HCT116 (cell line): ENCODE results near the gene TLK2. TPM values are rescaled to one million over a fixed set of nuclear protein-coding genes. Genes with fewer than 3 reads are reported as not detected.

Experiments
- ATAC-seq: fragments of 200-7000 bp; cut with Tn5 transposase; 2 replicates; pipeline ENCODE4 v1.9.1; 2020; ENCODE audit warnings: mild to moderate bottlenecking, moderate library complexity
- BruUV-seq: library from RNA; stranded (reverse); fragments of 400-500 nt; replicated peaks from 2 replicates; lab custom pipeline; 2021; lab: Mats Ljungman, UMichigan
- CTCF ChIA-PET: fragments of 300-600 bp; sonication (Branson Sonifier 250); formaldehyde crosslinking; loops from one replicate; lab custom pipeline; 2021; ENCODE audit warnings: antibody characterized with exemption; lab: Charles Lee
- POLR2A ChIA-PET: fragments of 300-600, 350-600 bp; sonication (Branson Sonifier 250); formaldehyde crosslinking; loops from one replicate; lab custom pipeline; 2021; ENCODE audit warnings: antibody characterized with exemption; lab: Charles Lee
- RAD21 ChIA-PET, 2 experiments: fragments of 300-600 bp; sonication (Branson Sonifier 250); formaldehyde crosslinking; loops; one replicate each; lab custom pipeline; 2023; ENCODE audit warnings: low total read pairs in 2 of 2; ENCODE audit not compliant: uncharacterized antibody in 2 of 2, unreplicated experiment in 2 of 2, low non-redundant PET in 1 of 2; lab: Charles Lee
- DNase-seq: peaks from one replicate; pipeline ENCODE4 v3.0.0-alpha.2; 2010; ENCODE audit warnings: low read depth, low spot score
- H2AFZ ChIP-seq: fragments of 200-600 bp; shearing (Covaris generic), sonication (generic); 2 replicates; pipeline ENCODE4 v1.6.1; 2017; ENCODE audit warnings: low read depth, mixed run types, mixed read lengths, antibody characterized with exemption, low read length; ENCODE audit not compliant: poor library complexity, severe bottlenecking
- H3K27ac ChIP-seq: 2 replicates; pipeline ENCODE4 v1.5.1; 2012; ENCODE audit warnings: low read depth, low read length
- H3K27me3 ChIP-seq: fragments of 200-600 bp; sonication (generic); 2 replicates; pipeline ENCODE4 v1.6.1; 2016; ENCODE audit warnings: mixed run types, low read length, mixed read lengths; ENCODE audit not compliant: insufficient read depth
- H3K36me3 ChIP-seq, 2 experiments: fragments of 200-500 bp in 1 of 2; fragments of 200-600 bp in 1 of 2; sonication (Bioruptor generic) in 1 of 2; sonication (generic) in 1 of 2; 2 replicates each; pipeline versions ENCODE4 v1.5.1 to v1.6.1; 2014 to 2016; ENCODE audit warnings: low read length in 2 of 2, inconsistent platforms in 1 of 2, mixed read lengths in 1 of 2, mixed run types in 1 of 2; ENCODE audit not compliant: insufficient read depth in 2 of 2, control insufficient read depth in 1 of 2
- H3K4me1 ChIP-seq, 2 experiments: fragments of 200-600 bp in 1 of 2; sonication (generic) in 1 of 2; 2 replicates each; pipeline versions ENCODE4 v1.5.1 to v1.6.1; 2012 to 2017; ENCODE audit warnings: low read length in 2 of 2, inconsistent platforms in 1 of 2, mild to moderate bottlenecking in 1 of 2, mixed read lengths in 1 of 2, mixed run types in 1 of 2, moderate library complexity in 1 of 2; ENCODE audit not compliant: insufficient read depth in 2 of 2, control insufficient read depth in 1 of 2
- H3K4me2 ChIP-seq: fragments of 200-600 bp; sonication (generic); 2 replicates; pipeline ENCODE4 v1.6.1; 2017; ENCODE audit warnings: mixed run types, low read length, mixed read lengths
- H3K4me3 ChIP-seq, 2 experiments: fragments of 200-600 bp in 1 of 2; sonication (generic) in 1 of 2; replicated peaks in 1 of 2; 2 replicates each; pipeline ENCODE4 v1.5.1; 2011 to 2016; ENCODE audit warnings: low read length in 2 of 2, control low read depth in 1 of 2, low read depth in 1 of 2, mild to moderate bottlenecking in 1 of 2, mixed read lengths in 1 of 2, mixed run types in 1 of 2
- H3K79me2 ChIP-seq: fragments of 200-600 bp; sonication (generic); 2 replicates; pipeline ENCODE4 v1.6.1; 2017; ENCODE audit warnings: mild to moderate bottlenecking, mixed run types, low read length, moderate library complexity, mixed read lengths; ENCODE audit not compliant: insufficient read depth
- H3K9ac ChIP-seq: fragments of 200-600 bp; sonication (generic); 2 replicates; pipeline ENCODE4 v1.6.1; 2016; ENCODE audit warnings: low read length, mixed read lengths
- H3K9me2 ChIP-seq: fragments of 200-600 bp; sonication (generic), shearing (Covaris generic); 2 replicates; pipeline ENCODE4 v1.6.1; 2017; ENCODE audit warnings: mixed run types, mild to moderate bottlenecking, moderate library complexity; ENCODE audit not compliant: insufficient read depth
- H3K9me3 ChIP-seq, 2 experiments: fragments of 200-500 bp in 1 of 2; fragments of 200-600 bp in 1 of 2; sonication (Bioruptor generic) in 1 of 2; sonication (generic) in 1 of 2; 2 replicates each; pipeline ENCODE4 v1.6.1; 2014 to 2017; ENCODE audit warnings: low read length in 2 of 2, mixed read lengths in 2 of 2, inconsistent platforms in 1 of 2, low read depth in 1 of 2, mild to moderate bottlenecking in 1 of 2, mixed run types in 1 of 2, moderate library complexity in 1 of 2; ENCODE audit not compliant: control insufficient read depth in 1 of 2, insufficient read depth in 1 of 2
- H4K20me1 ChIP-seq: fragments of 200-600 bp; sonication (generic), shearing (Covaris generic); 2 replicates; pipeline ENCODE4 v1.6.1; 2017; ENCODE audit warnings: mixed run types, mild to moderate bottlenecking, moderate library complexity; ENCODE audit not compliant: insufficient read depth
- CBX3 ChIP-seq: IDR thresholded peaks from 2 replicates; pipeline ENCODE4 v1.6.1; 2012; ENCODE audit warnings: low read depth
- EGR1 ChIP-seq: IDR thresholded peaks from 2 replicates; pipeline ENCODE4 v1.6.1; 2012; ENCODE audit warnings: low read depth
- POLR2AphosphoS5 ChIP-seq: IDR thresholded peaks from 2 replicates; pipeline ENCODE4 v1.6.1; 2011; ENCODE audit warnings: mild to moderate bottlenecking, low read depth, low read length, moderate library complexity
- SP1 ChIP-seq: IDR thresholded peaks from 2 replicates; pipeline ENCODE4 v1.6.1; 2012; ENCODE audit warnings: low read depth
- ZFX ChIP-seq: fragments of 450-650 bp; IDR thresholded peaks from 2 replicates; pipeline ENCODE4 v1.6.1; 2017
- intact Hi-C: fragments of 100-400 bp; cut with micrococcal nuclease; formaldehyde crosslinking; loops from 2 replicates; pipeline ENCODE4 v1.10.0; 2022
- total RNA-seq: library from RNA; stranded (reverse); gene quantifications from one replicate; pipeline ENCODE4 v1.2.1, GENCODE V29; 2021; ENCODE audit not compliant: unreplicated experiment

Gene TLK2
- total RNA-seq, 1 experiment from 2014 or later = 56.6 TPM

GRCh38 chr17:62627904-62628633, 149.4 kb downstream of the TLK2 start:
- ATAC-seq = peak; percentile 39
- Histone ChIP-seq H3K4me3 (peak overlapping the region; percentile 54 to 74), H2AFZ (peak overlapping the region; percentile 72), H3K9me3 (no peaks in the 10 kb centered on the region), H3K4me1 (peaks cover 11 to 39% of the 10 kb centered on the region in 2 experiments; a peak in 3 of 4 replicates), H4K20me1 (no peaks in the 10 kb centered on the region), H3K9ac (peak overlapping the region; percentile 64), H3K27me3 (no peaks in the 10 kb centered on the region), H3K36me3 (no peaks in the 10 kb centered on the region), H3K4me2 (peak overlapping the region; percentile 99), H3K27ac (peak overlapping the region; percentile 48; the same call in 1 of the 2 replicates), H3K9me2 (no peaks in the 10 kb centered on the region), H3K79me2 (no peaks in the 10 kb centered on the region)
- POLR2A ChIA-PET = no interaction called here
- RAD21 ChIA-PET = no interaction called here
- CTCF ChIA-PET = no interaction called here
- intact Hi-C loops = no loop called here
- no peak for DNase-seq
- BruUV-seq = no TSS peak
- TF ChIP-seq POLR2AphosphoS5 (no peak), EGR1 (peak; percentile 51; the same call in 1 of the 2 replicates)

- no peaks in the 10 kb centered on the region for H3K79me2 ChIP-seq
- no peak overlapping the region for H3K27ac ChIP-seq
- H3K4me1 ChIP-seq = peaks cover 11 to 39% of the 10 kb centered on the region in 2 experiments; a peak in 3 of 4 replicates
- H3K4me3 ChIP-seq = peak overlapping the region in 1 of 2 experiments; percentile 74; a peak in 1 of 4 replicates
- no peaks in the 10 kb centered on the region for H3K36me3 ChIP-seq
- H3K4me2 ChIP-seq = peak overlapping the region; percentile 99
- ChIA-PET CTCF (no interaction called here), RAD21 (no interaction called here)
- no peaks in the 10 kb centered on the region for H3K9me3 ChIP-seq
- H4K20me1 ChIP-seq = no peaks in the 10 kb centered on the region
- H3K27me3 ChIP-seq = no peaks in the 10 kb centered on the region
- no peak for DNase-seq
- H2AFZ ChIP-seq = no peak overlapping the region
- TF ChIP-seq ZFX = no peak
- no peak for TF ChIP-seq CBX3
- no peak for TF ChIP-seq SP1
- TF ChIP-seq, all 23 proteins: peak for 0
- intact Hi-C loops = no loop called here
- BruUV-seq = no TSS peak
- POLR2A ChIA-PET = no interaction called here
- Histone ChIP-seq H3K9me2 (no peaks in the 10 kb centered on the region), H3K9ac (no peak overlapping the region)
- ATAC-seq = no peak
These were observed 150.4 kb downstream of the TLK2 start for GRCh38 chr17:62628831-62629555.
